ENCODE measurements around the gene MRPS25. TPM values are rescaled to one million over a fixed set of nuclear protein-coding genes. Genes with fewer than 3 reads are reported as not detected.

MRPS25 gene
- polyA plus RNA-seq, 5 donors = 59.5 to 84.2 (median 71.2) TPM

Other genes with a start within 250 kb of the MRPS25 start
- gene FGD5, start 246.4 kb downstream of the MRPS25 start, polyA plus RNA-seq (ENCODE audit: insufficient read depth in 1 of 5, insufficient read length in 5 of 5, low replicate concordance in 1 of 5) = 10 to 100 TPM; 30.3 to 44.7 (median 37.8) TPM
- gene NR2C2, start 117.7 kb downstream of the MRPS25 start, polyA plus RNA-seq (ENCODE audit: insufficient read depth in 1 of 5, insufficient read length in 5 of 5, low replicate concordance in 1 of 5) = 10 to 100 TPM; 43.0 to 62.0 (median 55.4) TPM
- gene RBSN, start 33.8 kb upstream of the MRPS25 start, polyA plus RNA-seq (ENCODE audit: insufficient read depth in 1 of 5, insufficient read length in 5 of 5, low replicate concordance in 1 of 5) = 10 to 100 TPM; 25.5 to 33.2 (median 31.0) TPM
- gene CAPN7, start 140.9 kb upstream of the MRPS25 start, polyA plus RNA-seq (ENCODE audit: insufficient read depth in 1 of 5, insufficient read length in 5 of 5, low replicate concordance in 1 of 5) = 10 to 100 TPM; 37.4 to 70.7 (median 52.0) TPM

Measured in right lung (tissue), 5 donors.